SK-MEL-5 (cell line): ENCODE results near the gene CEPT1. TPM values are rescaled to one million over a fixed set of nuclear protein-coding genes. Genes with fewer than 3 reads are reported as not detected.
"Not testable (repeated sequence)": the region's sequence is repeated elsewhere in the genome, so short reads cannot be mapped to it uniquely, and the experiment has no call there.

Experiments
- DNase-seq: peaks from one replicate; pipeline ENCODE4 v3.0.0-alpha.2; 2016; ENCODE audit warnings: low read depth, low spot score
- in situ Hi-C: cut with HindIII; loops from 2 replicates; pipeline ENCODE4 v1.10.0; 2016; ENCODE audit warnings: low sequenced_read_pairs, high pct_unique_total_duplicates, low pct_unique_long_range_greater_than_20kb
- total RNA-seq: library from RNA; depleted of rRNA; stranded (reverse); fragments of >200 nt; shearing (Covaris generic); gene quantifications from 2 replicates; pipeline ENCODE4 v1.2.3, GENCODE V29; 2014

The CEPT1 gene
- total RNA-seq, 1 experiment from 2014 or later: 29.1 TPM

GRCh38 chr1:111200802-111201161 lies 60.8 kb downstream of the CEPT1 start:
- DNase-seq: no peak
- in situ Hi-C loops: no loop called here

DNA sequence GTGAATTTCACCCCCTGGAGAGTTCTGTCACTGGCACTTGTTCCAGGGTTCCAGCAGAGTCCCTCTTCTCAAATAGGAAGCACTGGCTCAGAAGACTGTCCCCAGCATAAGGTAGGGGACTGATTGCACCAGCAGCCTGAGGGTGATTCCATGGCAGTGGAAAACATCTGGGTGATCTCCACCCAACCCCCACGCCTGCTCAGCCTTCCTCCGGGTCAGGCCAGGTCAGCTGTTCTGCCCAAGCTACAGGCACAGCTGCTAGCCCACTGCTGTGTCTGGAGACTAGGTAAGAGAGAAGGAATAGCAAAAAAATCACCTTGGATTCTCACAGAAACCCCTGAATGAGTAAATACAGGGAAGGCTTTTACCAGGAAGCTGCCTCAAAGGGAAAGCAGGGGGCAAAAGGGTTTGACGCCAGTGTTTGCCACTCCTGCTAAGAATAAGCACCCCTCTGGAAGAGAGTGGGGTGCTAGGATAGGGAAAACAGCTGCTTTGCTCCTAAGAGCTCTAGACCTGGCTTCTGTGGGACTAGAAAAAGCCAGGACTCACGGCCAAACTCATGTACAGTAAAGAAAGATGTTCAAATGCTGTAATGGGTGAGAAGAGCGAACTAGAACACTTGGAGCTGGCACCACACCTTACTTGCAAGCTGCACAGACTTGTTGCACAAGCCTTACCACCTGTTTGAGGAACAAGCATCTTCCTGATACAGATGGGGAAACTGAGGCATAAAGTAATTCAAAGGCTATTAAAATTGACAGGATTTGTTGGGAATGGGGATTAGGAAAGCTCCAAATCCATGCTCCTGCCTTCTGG lies 61.5 kb downstream of the CEPT1 start:
- no peak for DNase-seq
- in situ Hi-C loops: no loop called here

- in situ Hi-C loops: no loop called here
- no peak for DNase-seq
These were observed 62.3 kb downstream of the CEPT1 start for GRCh38 chr1:111202366-111202706.

DNA sequence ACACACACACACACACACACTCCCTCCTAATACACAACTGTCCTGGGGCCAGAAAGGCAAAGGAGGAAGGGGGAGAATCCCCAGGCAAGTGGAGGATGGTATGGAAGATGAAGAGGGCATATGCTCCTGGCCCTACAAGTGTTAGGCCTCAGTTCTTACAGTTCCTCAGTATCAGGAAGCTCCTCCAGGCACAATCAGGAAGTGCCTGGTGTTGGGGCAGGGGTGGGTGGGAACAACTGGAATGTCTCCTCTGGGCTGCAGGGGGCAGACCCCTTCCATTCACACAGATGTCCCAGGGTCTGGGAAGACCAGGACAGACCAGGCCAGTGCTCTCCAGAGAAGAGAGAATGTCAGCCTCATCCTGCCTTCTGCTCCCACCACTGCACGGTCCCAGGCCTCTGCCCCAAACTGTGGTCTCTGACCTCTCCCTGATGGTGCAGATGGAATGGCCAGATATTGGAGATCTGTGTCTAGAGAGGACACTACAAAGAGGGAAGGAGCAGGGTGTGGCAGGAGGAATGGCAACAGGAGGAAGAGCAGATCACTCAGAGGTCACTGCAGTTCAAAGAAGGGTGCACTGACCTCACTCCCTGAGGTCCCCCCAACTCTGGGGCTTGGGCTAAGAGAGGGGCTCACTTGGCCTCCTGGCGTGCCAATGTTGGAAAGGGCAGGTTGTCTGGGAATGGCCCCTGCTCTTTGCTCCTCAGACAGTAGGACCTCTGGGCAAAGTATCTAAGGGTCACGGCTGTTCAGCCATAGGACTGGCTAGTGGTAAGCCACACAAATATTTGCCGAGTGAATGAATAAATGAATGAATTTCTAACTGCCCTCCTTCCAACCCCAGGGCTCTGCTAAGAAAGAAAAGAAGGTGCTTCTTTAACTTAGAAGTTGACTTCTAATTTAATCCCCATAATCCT lies 62.9 kb downstream of the CEPT1 start:
- no peak for DNase-seq
- in situ Hi-C loops: no loop called here

- in situ Hi-C loops: no loop called here
- DNase-seq: no peak
These were observed 63.7 kb downstream of the CEPT1 start for GRCh38 chr1:111203681-111204200.

GRCh38 chr1:111204201-111204982 lies 64.4 kb downstream of the CEPT1 start:
- in situ Hi-C loops: no loop called here
- no peak for DNase-seq

DNA sequence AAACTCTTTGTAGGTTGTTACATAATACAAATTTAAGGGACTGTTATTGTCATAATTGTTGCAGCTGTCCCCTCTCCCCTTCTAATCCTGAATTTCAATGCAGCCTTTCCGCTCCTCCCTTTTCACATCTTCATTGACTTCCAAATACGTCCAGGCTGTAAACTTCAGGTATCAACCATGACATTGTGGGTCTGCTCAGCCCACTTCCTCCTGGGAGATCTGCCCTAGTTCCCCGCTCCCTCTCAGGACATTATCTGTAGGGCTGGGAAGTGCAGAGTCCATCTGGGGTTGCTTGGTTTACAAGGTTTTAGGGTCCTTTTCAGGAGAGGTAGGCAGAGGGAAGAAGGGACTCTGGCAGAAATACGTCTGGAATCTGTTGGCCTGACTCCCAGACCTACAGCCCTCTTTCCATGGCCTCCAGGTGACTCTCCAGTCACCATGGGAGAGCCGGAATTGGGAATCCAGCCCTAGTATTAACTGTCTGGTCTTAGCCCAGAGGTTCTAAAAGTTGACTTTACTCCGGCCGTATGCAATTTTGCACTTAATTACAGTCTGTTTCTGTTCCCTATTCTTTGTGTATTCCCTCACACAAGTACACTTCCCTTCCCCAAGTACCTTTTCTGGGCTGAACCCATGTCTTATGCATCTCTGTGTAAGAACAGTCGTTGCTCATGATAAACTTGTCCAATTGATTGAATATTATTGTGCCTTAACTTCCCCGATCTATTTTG lies 65.1 kb downstream of the CEPT1 start:
- DNase-seq: no peak
- in situ Hi-C loops: no loop called here

DNA sequence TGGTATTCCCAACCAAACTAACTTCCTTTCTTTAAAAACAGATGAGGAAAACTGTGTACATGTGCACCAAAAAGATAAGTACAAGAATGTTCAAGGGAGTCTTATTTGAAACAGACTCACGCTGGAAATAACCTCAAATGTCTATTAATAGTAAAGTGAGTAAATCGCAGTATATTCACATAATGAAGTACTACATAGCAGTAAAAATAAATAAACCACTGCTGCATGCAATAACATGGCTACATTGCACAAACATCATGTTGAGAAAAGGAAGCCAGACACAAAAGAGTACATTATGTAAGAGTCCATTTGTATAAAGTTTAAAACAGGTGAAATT lies 65.7 kb downstream of the CEPT1 start:
- no peak for DNase-seq
- in situ Hi-C loops: no loop called here

DNA sequence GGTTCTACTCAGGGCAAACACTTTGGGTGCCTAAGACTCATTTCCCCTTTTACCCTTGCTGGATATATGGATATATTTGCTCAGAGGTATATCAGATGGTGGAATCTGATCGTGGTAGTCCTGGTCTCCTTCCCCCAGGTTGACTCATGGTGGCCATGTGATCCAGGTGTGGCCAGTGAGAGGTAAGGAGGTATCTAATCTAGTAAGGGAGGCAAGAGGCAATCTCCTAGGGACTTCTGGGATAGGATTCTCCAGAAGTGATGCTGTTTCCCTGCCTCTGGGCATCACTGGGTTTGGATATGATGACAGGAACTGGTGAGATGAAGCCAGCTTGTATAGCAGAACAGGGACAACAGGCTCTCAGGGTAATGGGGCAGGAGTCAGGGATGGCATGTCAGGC lies 68.9 kb downstream of the CEPT1 start:
- no peak for DNase-seq
- in situ Hi-C loops: no loop called here

GRCh38 chr1:111209622-111210021 lies 69.6 kb downstream of the CEPT1 start:
- in situ Hi-C loops: no loop called here
- no peak for DNase-seq

DNA sequence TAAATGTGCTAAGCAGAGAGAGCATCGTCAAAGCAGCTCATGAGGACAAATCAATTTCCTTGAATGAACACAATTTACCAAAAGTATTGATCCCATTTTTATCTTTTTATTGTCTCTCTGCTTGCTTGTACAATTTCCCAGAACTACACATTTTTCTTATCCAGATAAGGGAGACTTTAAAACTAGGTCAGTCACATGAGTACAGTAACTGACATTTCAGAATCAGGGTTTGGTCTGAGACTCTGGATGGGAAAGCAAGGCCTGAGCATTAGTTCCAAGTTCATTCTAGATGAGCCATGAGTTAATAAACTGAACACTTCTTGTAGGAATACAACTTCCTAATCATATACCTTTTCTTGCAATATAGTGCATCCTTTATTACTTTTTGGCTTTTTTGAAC lies 71.9 kb downstream of the CEPT1 start:
- no peak for DNase-seq
- in situ Hi-C loops: no loop called here

DNA sequence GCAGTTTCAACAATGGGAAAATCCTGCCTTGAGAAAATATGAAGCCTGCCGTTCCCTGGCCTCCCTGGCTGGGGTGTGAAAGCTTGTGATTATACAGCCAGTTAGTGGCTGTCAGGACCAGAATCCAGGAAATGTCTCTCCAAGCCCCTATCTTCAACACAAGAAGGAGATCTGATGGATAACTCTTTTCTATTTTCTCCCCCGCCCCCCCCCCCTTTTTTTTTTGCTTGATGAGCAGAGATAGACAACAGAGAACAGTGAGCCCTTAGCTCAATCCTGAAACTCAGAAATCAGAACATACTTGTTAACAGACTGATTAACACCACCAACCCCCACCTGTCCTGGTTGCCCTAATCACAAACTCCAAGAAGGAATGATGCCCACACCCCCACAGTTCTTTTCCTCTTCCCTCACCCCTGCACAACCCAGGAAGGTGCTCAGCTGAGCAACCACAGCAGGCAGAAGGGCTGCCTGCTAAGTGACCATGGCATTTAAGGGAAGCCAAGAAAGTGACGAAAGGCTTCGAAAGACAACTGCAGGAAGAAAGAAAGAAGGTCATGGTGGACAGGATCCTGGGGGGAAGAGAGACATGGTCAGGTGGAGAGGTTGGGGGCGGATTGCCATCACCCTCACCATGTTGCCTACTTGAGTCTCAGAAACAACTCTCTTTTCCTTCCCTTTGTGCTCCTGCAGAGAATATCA lies 72.8 kb downstream of the CEPT1 start:
- in situ Hi-C loops: no loop called here
- DNase-seq: no peak

- in situ Hi-C loops: no loop called here
These were observed 73.4 kb downstream of the CEPT1 start for GRCh38 chr1:111213412-111213811.

GRCh38 chr1:111214074-111214801 lies 74.2 kb downstream of the CEPT1 start:
- no peak for DNase-seq
- in situ Hi-C loops: no loop called here

More at GRCh38 chr1:111213412-111213811, 73.4 kb downstream of the CEPT1 start:
- DNase-seq: no peak

- no peak for DNase-seq
- in situ Hi-C loops: no loop called here
These were observed 74.9 kb downstream of the CEPT1 start for GRCh38 chr1:111214884-111215283.

GRCh38 chr1:111215285-111215684 lies 75.3 kb downstream of the CEPT1 start:
- DNase-seq, in situ Hi-C loops: not testable (repeated sequence)
